Measurements from ENCODE around the gene MAP1B. TPM values are rescaled to one million over a fixed set of nuclear protein-coding genes. Genes with fewer than 3 reads are reported as not detected.

MAP1B gene
- polyA plus RNA-seq, 3 donors, result 0.02 TPM; not detected in 2

- WGBS (ENCODE audit: insufficient coverage), result no CpG with 5 or more reads among the region's 1 CpG
- no peaks in the 10 kb centered on the region for H3K79me2 ChIP-seq (ENCODE audit: insufficient read depth, low read length)
These were observed 44.4 kb downstream of the MAP1B start for GRCh38 chr5:72151646-72152045.

GRCh38 chr5:72152545-72152944, 45.3 kb downstream of the MAP1B start:
- Mint-ChIP-seq H3K4me3 (no peak overlapping the region), H3K36me3 (no peaks in the 10 kb centered on the region), H3K27ac (no peak overlapping the region), H3K27me3 (ENCODE audit: low read depth in 3 of 3) (peaks cover 4 to 17% (median 9%) of the 10 kb centered on the region in 3 donors), H3K9me3 (no peaks in the 10 kb centered on the region), H3K4me1 (no peaks in the 10 kb centered on the region)
- no peaks in the 10 kb centered on the region for H3K36me3 ChIP-seq (replicated peaks in 1 of 2; ENCODE audit: control insufficient read depth in 1 of 2, insufficient read depth in 2 of 2, low read length in 2 of 2)
- no peak overlapping the region for H3K4me2 ChIP-seq (replicated peaks; ENCODE audit: extremely low read depth, low read length, poor library complexity, severe bottlenecking)
- no peak overlapping the region for H2AFZ ChIP-seq (ENCODE audit: insufficient read depth, low read depth, low read length, poor library complexity, severe bottlenecking)
- WGBS (ENCODE audit: insufficient coverage), result 85% methylated on average over 3 of the region's 8 CpGs
- DNase-seq, result no peak
- H3K9me3 ChIP-seq (replicated peaks in 1 of 2; ENCODE audit: control insufficient read depth in 1 of 2, insufficient read depth in 1 of 2, low read length in 2 of 2), result no peaks in the 10 kb centered on the region
- intact Hi-C loops (cut with micrococcal nuclease), result no loop called here
- no peaks in the 10 kb centered on the region for H3K4me1 ChIP-seq (ENCODE audit: control insufficient read depth in 1 of 2, insufficient read depth in 2 of 2, low read length in 2 of 2)
- no peak overlapping the region for H3K27ac ChIP-seq (ENCODE audit: low read depth in 1 of 2, low read length in 2 of 2)
- H3K79me2 ChIP-seq (ENCODE audit: insufficient read depth, low read length), result no peaks in the 10 kb centered on the region
- TF ChIP-seq CTCF (IDR thresholded peaks at IDR 0.05), result no peak
- H4K20me1 ChIP-seq (ENCODE audit: insufficient read depth, low read length), result no peaks in the 10 kb centered on the region
- H3K9ac ChIP-seq (ENCODE audit: insufficient read depth, low read length, poor library complexity, severe bottlenecking), result no peak overlapping the region
- peaks cover 0 to 3% of the 10 kb centered on the region in 2 donors for H3K27me3 ChIP-seq (ENCODE audit: control insufficient read depth in 2 of 2, insufficient read depth in 2 of 2, low read length in 2 of 2)
- no peak overlapping the region for H3K4me3 ChIP-seq (replicated peaks in 1 of 3; ENCODE audit: low read depth in 2 of 3, low read length in 3 of 3)

More at GRCh38 chr5:72151646-72152045, 44.4 kb downstream of the MAP1B start:
- Histone ChIP-seq H3K27me3 (ENCODE audit: control insufficient read depth in 2 of 2, insufficient read depth in 2 of 2, low read length in 2 of 2) (peaks cover 0 to 3% of the 10 kb centered on the region in 2 donors), H3K4me1 (ENCODE audit: control insufficient read depth in 1 of 2, insufficient read depth in 2 of 2, low read length in 2 of 2) (no peaks in the 10 kb centered on the region), H3K27ac (ENCODE audit: low read depth in 1 of 2, low read length in 2 of 2) (no peak overlapping the region), H3K4me2 (replicated peaks; ENCODE audit: extremely low read depth, low read length, poor library complexity, severe bottlenecking) (no peak overlapping the region), H3K9me3 (replicated peaks in 1 of 2; ENCODE audit: control insufficient read depth in 1 of 2, insufficient read depth in 1 of 2, low read length in 2 of 2) (no peaks in the 10 kb centered on the region), H2AFZ (ENCODE audit: insufficient read depth, low read depth, low read length, poor library complexity, severe bottlenecking) (no peak overlapping the region), H3K4me3 (replicated peaks in 1 of 3; ENCODE audit: low read depth in 2 of 3, low read length in 3 of 3) (no peak overlapping the region), H3K36me3 (replicated peaks in 1 of 2; ENCODE audit: control insufficient read depth in 1 of 2, insufficient read depth in 2 of 2, low read length in 2 of 2) (no peaks in the 10 kb centered on the region), H4K20me1 (ENCODE audit: insufficient read depth, low read length) (no peaks in the 10 kb centered on the region), H3K9ac (ENCODE audit: insufficient read depth, low read length, poor library complexity, severe bottlenecking) (no peak overlapping the region)
- no peaks in the 10 kb centered on the region for H3K4me1 Mint-ChIP-seq
- DNase-seq, result no peak
- peaks cover 6 to 17% (median 9%) of the 10 kb centered on the region in 3 donors for H3K27me3 Mint-ChIP-seq (ENCODE audit: low read depth in 3 of 3)
- intact Hi-C loops (cut with micrococcal nuclease), result no loop called here
- no peaks in the 10 kb centered on the region for H3K9me3 Mint-ChIP-seq
- no peak for TF ChIP-seq CTCF (IDR thresholded peaks at IDR 0.05)
- no peak overlapping the region for H3K4me3 Mint-ChIP-seq
- no peak overlapping the region for H3K27ac Mint-ChIP-seq
- H3K36me3 Mint-ChIP-seq, result no peaks in the 10 kb centered on the region
